Hepatocyte (in vitro differentiated cells): ENCODE measurements around the gene MMP19. TPM values are rescaled to one million over a fixed set of nuclear protein-coding genes. Genes with fewer than 3 reads are reported as not detected.

Source experiments
- DNase-seq: peaks from one replicate; pipeline ENCODE4 v3.0.0-alpha.2; 2016; ENCODE audit warnings: low spot score
- H2AFZ ChIP-seq: fragments of 200-600 bp; sonication (generic); 2 replicates; pipeline ENCODE4 v1.6.0; 2016; ENCODE audit warnings: antibody characterized with exemption, mild to moderate bottlenecking
- H3K27ac ChIP-seq: fragments of 200-600 bp; sonication (generic); 2 replicates; pipeline ENCODE4 v1.5.1; 2016; ENCODE audit warnings: mild to moderate bottlenecking
- H3K27me3 ChIP-seq: fragments of 200-600 bp; sonication (generic); 2 replicates; pipeline ENCODE4 v1.6.1; 2016
- H3K36me3 ChIP-seq: fragments of 200-600 bp; sonication (generic); replicated peaks from 2 replicates; pipeline ENCODE4 v1.5.1; 2016; ENCODE audit warnings: low read depth; ENCODE audit not compliant: insufficient read depth
- H3K4me1 ChIP-seq: fragments of 200-600 bp; sonication (generic); 2 replicates; pipeline ENCODE4 v1.5.1; 2016; ENCODE audit warnings: mild to moderate bottlenecking, moderate library complexity; ENCODE audit not compliant: insufficient read depth
- H3K4me2 ChIP-seq: fragments of 200-600 bp; sonication (generic); 2 replicates; pipeline ENCODE4 v1.6.0; 2016
- H3K4me3 ChIP-seq: fragments of 200-600 bp; sonication (generic); 2 replicates; pipeline ENCODE4 v1.5.1; 2016; ENCODE audit warnings: mild to moderate bottlenecking
- H3K79me2 ChIP-seq: fragments of 200-600 bp; sonication (generic); 2 replicates; pipeline ENCODE4 v1.6.0; 2017; ENCODE audit warnings: mild to moderate bottlenecking
- H3K9me2 ChIP-seq: fragments of 200-600 bp; sonication (generic); replicated peaks from 2 replicates; pipeline ENCODE4 v1.6.0; 2017; ENCODE audit warnings: mild to moderate bottlenecking; ENCODE audit not compliant: insufficient read depth
- H3K9me3 ChIP-seq: fragments of 200-600 bp; sonication (generic); 2 replicates; pipeline ENCODE4 v1.5.1; 2016; ENCODE audit warnings: low read depth, mild to moderate bottlenecking
- H4K20me1 ChIP-seq: fragments of 200-600 bp; sonication (generic); 2 replicates; pipeline ENCODE4 v1.6.0; 2016; ENCODE audit warnings: mild to moderate bottlenecking; ENCODE audit not compliant: insufficient read depth, poor library complexity, severe bottlenecking
- CTCF ChIP-seq: fragments of 200-600 bp; sonication (generic); IDR thresholded peaks from 2 replicates; pipeline ENCODE4 v1.5.1; 2016; ENCODE audit warnings: antibody characterized with exemption, mild to moderate bottlenecking; ENCODE audit not compliant: poor library complexity
- EZH2 ChIP-seq: fragments of 200-600 bp; sonication (generic); IDR thresholded peaks from 2 replicates; pipeline ENCODE4 v1.6.1; 2016; ENCODE audit warnings: antibody characterized with exemption, mild to moderate bottlenecking, borderline replicate concordance
- EZH2phosphoT487 ChIP-seq: fragments of 200-600 bp; sonication (generic); IDR thresholded peaks from one replicate; pipeline ENCODE4 v1.6.1; 2018; ENCODE audit warnings: antibody characterized with exemption, mild to moderate bottlenecking, low read depth, moderate library complexity; ENCODE audit not compliant: unreplicated experiment, severe bottlenecking
- WGBS: methylation state at CpG from one replicate; pipeline ENCODE4 v1.1.6; 2016; ENCODE audit warnings: low lambda C conversion rate; ENCODE audit errors: missing lambda C conversion rate; 5-methylcytosine and 5-hydroxymethylcytosine counted together
- polyA plus RNA-seq: library from polyadenylated mRNA; unstranded; fragments of >200 nt; fragmentation: Nextera tagmentation; extraction: Ambion mirVana; gene quantifications from 2 replicates; pipeline ENCODE4 v1.2.1, GENCODE V29; 2016
- total RNA-seq: library from RNA; depleted of rRNA; stranded (reverse); fragments of >200 nt; gene quantifications from 2 replicates; pipeline ENCODE4 v1.2.3, GENCODE V29; 2014

MMP19 gene, protein sequence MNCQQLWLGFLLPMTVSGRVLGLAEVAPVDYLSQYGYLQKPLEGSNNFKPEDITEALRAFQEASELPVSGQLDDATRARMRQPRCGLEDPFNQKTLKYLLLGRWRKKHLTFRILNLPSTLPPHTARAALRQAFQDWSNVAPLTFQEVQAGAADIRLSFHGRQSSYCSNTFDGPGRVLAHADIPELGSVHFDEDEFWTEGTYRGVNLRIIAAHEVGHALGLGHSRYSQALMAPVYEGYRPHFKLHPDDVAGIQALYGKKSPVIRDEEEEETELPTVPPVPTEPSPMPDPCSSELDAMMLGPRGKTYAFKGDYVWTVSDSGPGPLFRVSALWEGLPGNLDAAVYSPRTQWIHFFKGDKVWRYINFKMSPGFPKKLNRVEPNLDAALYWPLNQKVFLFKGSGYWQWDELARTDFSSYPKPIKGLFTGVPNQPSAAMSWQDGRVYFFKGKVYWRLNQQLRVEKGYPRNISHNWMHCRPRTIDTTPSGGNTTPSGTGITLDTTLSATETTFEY
- total RNA-seq (6.1 and 6.4 TPM in 2 replicates), polyA plus RNA-seq (10.8 and 16.4 TPM in 2 replicates)

GRCh38 chr12:55842681-55843429 is at the start of gene MMP19:
MMP19 (minus strand) TSS chr12:55842936; CDS start chr12:55842830, 106 bp downstream.
- TF ChIP-seq CTCF (no peak), EZH2 (no peak), EZH2phosphoT487 (no peak)
- H3K36me3 ChIP-seq, result no peaks in the 10 kb centered on the region
- DNase-seq, result peak; percentile 63
- WGBS, result 62% methylated on average over 10 of the region's 10 CpGs
- H3K4me1 ChIP-seq, result peaks cover 7% of the 10 kb centered on the region
- H3K79me2 ChIP-seq, result no peaks in the 10 kb centered on the region
- H3K9me3 ChIP-seq, result no peaks in the 10 kb centered on the region
- H2AFZ ChIP-seq, result no peak within 1 kb of the TSS
- H3K27ac ChIP-seq, result no peak within 1 kb of the TSS
- no peaks in the 10 kb centered on the region for H4K20me1 ChIP-seq
- no peaks in the 10 kb centered on the region for H3K27me3 ChIP-seq
- H3K4me3 ChIP-seq, result no peak within 1 kb of the TSS
- peak within 1 kb of the TSS; percentile 70 for H3K4me2 ChIP-seq
- no peaks in the 10 kb centered on the region for H3K9me2 ChIP-seq

DNA sequence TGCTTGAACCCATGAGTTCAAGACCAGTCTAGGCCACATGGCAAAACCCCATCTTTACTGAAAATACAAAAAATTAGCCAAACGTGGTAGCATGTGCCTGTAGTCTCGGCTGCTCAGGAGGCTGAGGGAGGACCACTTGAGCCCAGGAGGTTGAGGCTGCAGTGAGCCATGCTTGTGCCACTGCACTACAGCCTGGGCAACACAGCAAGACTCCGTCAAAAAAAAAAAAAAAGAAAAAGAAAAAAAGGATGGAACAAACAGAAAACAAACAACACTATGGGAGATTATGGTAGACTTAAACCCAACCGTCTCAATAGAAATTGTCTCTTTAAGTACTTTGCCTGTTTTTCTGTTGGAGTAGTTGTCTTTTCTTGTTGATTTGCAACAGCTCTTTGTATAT is 48.6 kb upstream of the MMP19 start:
- Histone ChIP-seq H3K36me3 (no peaks in the 10 kb centered on the region), H3K79me2 (no peaks in the 10 kb centered on the region), H3K9me2 (no peaks in the 10 kb centered on the region), H3K27me3 (no peaks in the 10 kb centered on the region), H2AFZ (no peak overlapping the region), H3K4me2 (no peak overlapping the region), H4K20me1 (no peaks in the 10 kb centered on the region), H3K9me3 (no peaks in the 10 kb centered on the region), H3K27ac (no peak overlapping the region), H3K4me1 (no peaks in the 10 kb centered on the region), H3K4me3 (no peak overlapping the region)
- no peak for DNase-seq
- 95% methylated on average over 4 of the region's 4 CpGs for WGBS
- no peak for TF ChIP-seq CTCF
- no peak for TF ChIP-seq EZH2
- TF ChIP-seq EZH2phosphoT487, result no peak

- Histone ChIP-seq H3K4me3 (no peak overlapping the region), H3K4me1 (no peaks in the 10 kb centered on the region), H3K9me3 (no peaks in the 10 kb centered on the region), H3K36me3 (no peaks in the 10 kb centered on the region), H3K27ac (no peak overlapping the region), H3K27me3 (no peaks in the 10 kb centered on the region), H3K4me2 (no peak overlapping the region), H4K20me1 (no peaks in the 10 kb centered on the region), H3K9me2 (no peaks in the 10 kb centered on the region), H2AFZ (no peak overlapping the region), H3K79me2 (no peaks in the 10 kb centered on the region)
- no peak for DNase-seq
- WGBS, result 91% methylated on average over 1 of the region's 1 CpG
- no peak for TF ChIP-seq EZH2
- TF ChIP-seq EZH2phosphoT487, result no peak
- TF ChIP-seq CTCF, result no peak
Observed at GRCh38 chr12:55885113-55885512, 42.4 kb upstream of the MMP19 start.
